Pancreas (tissue), 10 donors: ENCODE results near the gene LAIR1. TPM values are rescaled to one million over a fixed set of nuclear protein-coding genes. Genes with fewer than 3 reads are reported as not detected.
"Not testable (repeated sequence)": the region's sequence is repeated elsewhere in the genome, so short reads cannot be mapped to it uniquely, and the experiment has no call there.

Experiments used
- ATAC-seq, 4 donors: fragments of 200-7000 bp; cut with Tn5 transposase; one replicate each; pipeline versions ENCODE4 v1.8.0 to v1.9.1; 2020; ENCODE audit warnings: mild to moderate bottlenecking in 4 of 4, moderate library complexity in 4 of 4
- DNase-seq, 6 donors: peaks; one replicate each; pipeline ENCODE4 v3.0.0-alpha.2; 2020
- FAIRE-seq: peaks from 2 replicates; lab custom pipeline; 2012; peaks lifted over from hg19 to GRCh38; lab: Jason Lieb, UNC
- H3K27ac ChIP-seq, 4 donors: fragments of 200-600 bp; sonication (generic); 1 replicate in 3 of 4; 2 replicates in 1 of 4; pipeline versions ENCODE4 v1.5.0 to v1.8.0; 2020
- H3K27me3 ChIP-seq, 4 donors: fragments of 200-600 bp; one replicate each; pipeline ENCODE4 v1.8.0; 2021
- H3K36me3 ChIP-seq, 3 donors: fragments of 200-600 bp; sonication (generic) in 1 of 3; one replicate each; pipeline versions ENCODE4 v1.5.0 to v1.8.0; 2020 to 2021
- H3K4me1 ChIP-seq, 3 donors: fragments of 200-600 bp; one replicate each; pipeline ENCODE4 v1.8.0; 2021
- H3K4me3 ChIP-seq, 4 donors: fragments of 200-600 bp; sonication (generic) in 2 of 4; one replicate each; pipeline versions ENCODE4 v1.5.0 to v1.8.0; 2020 to 2021
- H3K9me3 ChIP-seq, 4 donors: fragments of 200-600 bp; one replicate each; pipeline ENCODE4 v1.8.0; 2021
- CTCF ChIP-seq, 4 donors: fragments of 200-600 bp; sonication (generic) in 3 of 4; IDR thresholded peaks; one replicate each; pipeline versions ENCODE4 v1.5.0 to v1.8.0; 2021; ENCODE audit warnings: antibody characterized with exemption in 4 of 4
- WGBS, 2 donors: extraction: QIAGEN DNeasy Blood & Tissue Kit; methylation state at CpG; one replicate each; pipeline ENCODE4 v1.1.7; 2013; 5-methylcytosine and 5-hydroxymethylcytosine counted together
- intact Hi-C, 3 donors: fragments of 100-400 bp; cut with DNase I; formaldehyde crosslinking; loops; one replicate each; pipeline versions ENCODE4 v1.11.1 to v1.14.2; 2022
- polyA plus RNA-seq, 2 donors: library from polyadenylated mRNA; stranded (reverse); fragments of 200-250 nt; gene quantifications; one replicate each; pipeline ENCODE4 v1.2.3, GENCODE V29; 2013
- total RNA-seq, 6 donors: library from RNA; stranded (reverse); fragmentation: NEBNext Ultra II Directional in 4 of 6; extraction: Animal tissue kit (Norgen Biotek cat#: 25700) in 4 of 6; gene quantifications; one replicate each; pipeline versions ENCODE4 v1.2.1 to v1.2.4, GENCODE V29; 2021 to 2023
- donor health status: healthy with polysubstance abuse.
- donor health status: DM: no; HTN: no; CAD: no; lungs with moderate emphysema.
- donor health status: DM: no; HTN: no; CAD: no.
- donor health status: control.
- donor health status: control.
- donor health status: Bipolar disorder and iron deficiency.
- donor health status: DM: yes; HTN: yes; CAD: no.
- donor health status: DM: no; HTN: no; CAD: no.
- donor health status: DM: no; HTN: no; CAD: no.
- donor health status: DM: yes; HTN: yes; CAD: no.

LAIR1 gene
- total and polyA plus RNA-seq, 8 donors, result 0.69 to 33.1 (median 3.1) TPM

GRCh38 chr19:54389553-54389952, 24.8 kb upstream of the LAIR1 start:
- peak in 1 of 4 donors; percentile 31 for ATAC-seq
- no peak for FAIRE-seq
- H3K4me3 ChIP-seq, result no peak overlapping the region
- no peaks in the 10 kb centered on the region for H3K9me3 ChIP-seq
- no peak overlapping the region for H3K27ac ChIP-seq
- no peaks in the 10 kb centered on the region for H3K4me1 ChIP-seq
- H3K36me3 ChIP-seq, result no peaks in the 10 kb centered on the region
- TF ChIP-seq CTCF (IDR thresholded peaks at IDR 0.05), result no peak
- WGBS, 2 donors, result 45 to 59% methylated on average over 4 of the region's 4 CpGs
- intact Hi-C loops, result no loop called here
- DNase-seq, result no peak
- peaks cover 0 to 13% (median 0%) of the 10 kb centered on the region in 4 donors for H3K27me3 ChIP-seq

- DNase-seq (no peak), ATAC-seq (no peak), FAIRE-seq (no peak)
- H3K27ac ChIP-seq, result peak overlapping the region in 1 of 4 donors; percentile 34
- no peaks in the 10 kb centered on the region for H3K4me1 ChIP-seq
- H3K27me3 ChIP-seq, result peaks cover 0 to 13% (median 0%) of the 10 kb centered on the region in 4 donors
- no peaks in the 10 kb centered on the region for H3K9me3 ChIP-seq
- 36 to 54% methylated on average over 9 of the region's 9 CpGs for WGBS, 2 donors
- H3K36me3 ChIP-seq, result no peaks in the 10 kb centered on the region
- intact Hi-C loops, result no loop called here
- no peak for TF ChIP-seq CTCF (IDR thresholded peaks at IDR 0.05)
- peak overlapping the region in 1 of 4 donors; percentile 34 for H3K4me3 ChIP-seq
These were observed 24.0 kb upstream of the LAIR1 start for GRCh38 chr19:54388802-54389139.

DNA sequence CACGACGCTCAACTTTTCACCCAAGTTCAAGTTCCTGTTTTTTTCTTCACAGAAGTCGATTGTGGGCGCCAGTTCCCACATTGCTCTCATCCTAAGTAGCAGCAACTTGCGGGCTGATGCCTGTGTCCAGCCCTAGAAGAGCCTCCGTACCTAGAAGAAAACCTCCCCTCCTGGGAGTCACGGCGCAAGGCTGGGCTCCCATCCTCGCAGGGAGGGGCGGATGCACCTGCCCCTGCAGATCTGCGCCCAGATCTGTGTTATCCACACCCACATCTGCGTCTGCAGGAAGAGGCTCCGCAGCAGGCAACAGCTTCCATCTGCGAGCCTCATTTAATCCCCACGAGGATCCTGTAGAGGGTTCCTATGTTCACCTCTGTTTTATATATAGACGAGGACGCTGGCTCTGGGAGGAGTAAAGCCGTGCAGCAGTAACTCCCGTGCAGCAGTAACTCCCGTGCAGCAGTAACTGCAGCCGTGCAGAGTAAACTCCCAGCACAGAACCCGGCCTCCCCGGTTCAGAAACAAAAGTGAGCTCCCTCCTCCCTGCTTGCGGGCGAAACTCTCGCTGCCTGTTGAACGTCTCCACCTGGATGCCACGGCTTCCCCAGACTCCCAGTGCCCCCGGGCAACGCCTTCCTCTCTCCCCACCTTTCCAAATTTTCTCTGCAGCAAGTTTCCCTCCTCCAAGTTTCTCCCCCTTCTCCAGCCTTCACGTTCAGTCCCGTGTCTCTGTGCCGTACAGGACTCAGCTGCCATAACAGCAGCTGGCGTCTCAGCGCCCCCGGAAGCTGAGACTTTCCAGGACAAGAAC, 23.5 kb upstream of the LAIR1 start:
- Histone ChIP-seq H3K9me3 (no peaks in the 10 kb centered on the region), H3K27ac (peak overlapping the region in 1 of 4 donors; percentile 34), H3K4me1 (no peaks in the 10 kb centered on the region), H3K4me3 (peak overlapping the region in 1 of 4 donors; percentile 34), H3K36me3 (no peaks in the 10 kb centered on the region), H3K27me3 (peaks cover 0 to 13% (median 0%) of the 10 kb centered on the region in 4 donors)
- intact Hi-C loops, result no loop called here
- peak in 2 of 6 donors; percentile 26 to 55 for DNase-seq
- peak in 3 of 4 donors; percentile 43 to 58 (median 54) for ATAC-seq
- TF ChIP-seq CTCF (IDR thresholded peaks at IDR 0.05), result no peak
- FAIRE-seq, result no peak
- WGBS, 2 donors, result 4 to 6% methylated on average over 36 of the region's 36 CpGs

DNA sequence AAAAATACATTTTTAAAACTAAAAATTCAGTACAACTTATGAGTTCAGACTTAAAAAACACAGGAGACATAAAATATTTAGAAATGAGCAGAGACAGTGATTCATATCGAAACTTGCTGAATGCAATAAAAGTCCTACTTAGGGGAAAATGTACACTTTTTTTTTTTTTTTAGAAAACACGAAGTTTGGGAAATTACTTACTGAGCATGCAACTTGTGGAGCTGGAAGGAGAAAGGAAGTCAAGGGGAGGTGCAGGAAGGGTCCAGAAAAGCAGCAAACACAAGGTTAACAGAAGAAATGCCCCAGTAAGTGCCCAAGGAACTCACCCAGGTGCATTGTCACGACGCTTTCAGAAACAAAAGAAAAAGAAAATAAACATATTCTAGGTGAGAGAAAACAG, 18.6 kb upstream of the LAIR1 start:
- Histone ChIP-seq H3K36me3 (no peaks in the 10 kb centered on the region), H3K27ac (no peak overlapping the region), H3K4me3 (no peak overlapping the region), H3K27me3 (peaks cover 0 to 4% (median 0%) of the 10 kb centered on the region in 4 donors), H3K9me3 (no peaks in the 10 kb centered on the region), H3K4me1 (no peaks in the 10 kb centered on the region)
- peak in 1 of 4 donors; percentile 28 for ATAC-seq
- TF ChIP-seq CTCF (IDR thresholded peaks at IDR 0.05), result no peak
- FAIRE-seq, result no peak
- intact Hi-C loops, result no loop called here
- 57 to 62% methylated on average over 4 of the region's 4 CpGs for WGBS, 2 donors
- no peak for DNase-seq

GRCh38 chr19:54382041-54382440, 17.3 kb upstream of the LAIR1 start:
- intact Hi-C loops, H3K36me3 ChIP-seq, FAIRE-seq, DNase-seq, H3K27me3 ChIP-seq, H3K27ac ChIP-seq, H3K4me1 ChIP-seq, ATAC-seq, H3K4me3 ChIP-seq, H3K9me3 ChIP-seq: not testable (repeated sequence)
- 66 to 71% methylated on average over 12 of the region's 13 CpGs for WGBS, 2 donors
